Measurements from ENCODE around the gene BIN2. TPM values are rescaled to one million over a fixed set of nuclear protein-coding genes. Genes with fewer than 3 reads are reported as not detected.
A peak's percentile ranks its signal among the peaks of the same experiment; 100 is the strongest.

Gene BIN2
- total and polyA plus RNA-seq, 10 of the 15 experiments (the other 5 are each of a cell fraction or from before 2014, with no cell fraction given): 8.6 to 42.9 (median 32.1) TPM

GRCh38 chr12:51265024-51265423 is 59.0 kb downstream of the BIN2 start:
- CTCF ChIA-PET: interaction anchor here (4.5 kb wide), 1 partner anchor 13 kb away, joined by 29 read pairs; no protein-coding TSS in a partner anchor
- POLR2A ChIA-PET: no interaction called here
- Histone ChIP-seq H2AFZ (ENCODE audit: control insufficient read depth, low read depth, low read length) (no peak overlapping the region), H3K36me3 (ENCODE audit: control insufficient read depth in 2 of 2, insufficient read depth in 2 of 2, low read length in 1 of 2) (no peaks in the 10 kb centered on the region), H3K4me1 (ENCODE audit: control insufficient read depth, insufficient read depth, low read length) (no peaks in the 10 kb centered on the region), H3K9me3 (replicated peaks; ENCODE audit: control insufficient read depth, insufficient read depth, low read length) (no peaks in the 10 kb centered on the region), H3K27ac (ENCODE audit: control insufficient read depth, insufficient read depth) (no peak overlapping the region), H3K4me3 (no peak overlapping the region), H3K79me2 (ENCODE audit: control insufficient read depth, insufficient read depth, low read length) (no peaks in the 10 kb centered on the region), H3K9ac (ENCODE audit: control insufficient read depth, insufficient read depth, low read length) (no peak overlapping the region), H3K4me2 (ENCODE audit: control insufficient read depth, insufficient read depth) (no peak overlapping the region; the same call in 1 of the 2 replicates), H4K20me1 (ENCODE audit: control insufficient read depth, insufficient read depth) (no peaks in the 10 kb centered on the region), H3K27me3 (replicated peaks in 1 of 2; ENCODE audit: control insufficient read depth in 2 of 2, insufficient read depth in 2 of 2, low read length in 1 of 2) (peaks cover 1 to 6% of the 10 kb centered on the region in 2 experiments; a peak in 2 of 4 replicates)
- peak; percentile 83 for ATAC-seq
- RAD21 ChIA-PET (ENCODE audit: unreplicated experiment): no interaction called here
- no TSS peak for BruUV-seq (replicated peaks)
- peak; percentile 71 for FAIRE-seq
- SMC1A ChIA-PET (ENCODE audit: uncharacterized antibody, unreplicated experiment): interaction anchor here (4.2 kb wide), 1 partner anchor 75 kb away, joined by 56 read pairs; no protein-coding TSS in a partner anchor
- intact Hi-C loops (cut with micrococcal nuclease; ENCODE audit: unreplicated experiment) (no loop called here), in situ Hi-C loops (cut with MboI) (loop anchor here (5.0 kb wide), 1 partner anchor 77 kb away; no protein-coding TSS in a partner anchor)
- peak; percentile 24 for DNase-seq (ENCODE audit: low read depth, low spot score)
- TF ChIP-seq SRF (IDR thresholded peaks at IDR 0.05; ENCODE audit: low read depth in 2 of 2, low read length in 2 of 2): no peak
- no peak for TF ChIP-seq HDAC6 (IDR thresholded peaks at IDR 0.05; ENCODE audit: unreplicated experiment)
- TF ChIP-seq E2F8 (IDR thresholded peaks at IDR 0.05; ENCODE audit: low read depth, partially characterized antibody): no peak
- TF ChIP-seq POU2F2 (IDR thresholded peaks at IDR 0.05; ENCODE audit: borderline replicate concordance, low read depth, low read length): peak; percentile 72; the same call in 1 of the 3 replicates
- peak; percentile 75 for TF ChIP-seq RUNX3 (IDR thresholded peaks at IDR 0.05; ENCODE audit: low read length)
- TF ChIP-seq STAT3 (IDR thresholded peaks at IDR 0.05; ENCODE audit: low read depth, low read length): no peak
- TF ChIP-seq TCF7 (IDR thresholded peaks at IDR 0.05; ENCODE audit: borderline replicate concordance): 0 out of 2 replicates have a peak, but pooled peaks have one; percentile 27
- no peak for TF ChIP-seq ELK1 (IDR thresholded peaks at IDR 0.05; ENCODE audit: low read depth, low read length)
- no peak for TF ChIP-seq HDGF (IDR thresholded peaks at IDR 0.05)
- TF ChIP-seq ATF7 (IDR thresholded peaks at IDR 0.05; ENCODE audit: low read depth): peak; percentile 60
- peak in 1 of 2 experiments; percentile 43; a peak in 1 of 4 replicates for TF ChIP-seq IKZF2 (IDR thresholded peaks at IDR 0.05)
- TF ChIP-seq CREB1 (IDR thresholded peaks at IDR 0.05; ENCODE audit: low read depth): no peak
- peak; percentile 20; the same call in 1 of the 2 replicates for TF ChIP-seq DPF2 (IDR thresholded peaks at IDR 0.05)
- TF ChIP-seq MLLT1 (IDR thresholded peaks at IDR 0.05): 0 out of 2 replicates have a peak, but pooled peaks have one; percentile 37
- TF ChIP-seq MTA3 (IDR thresholded peaks at IDR 0.05; ENCODE audit: borderline replicate concordance, low read length): no peak
- TF ChIP-seq BCLAF1 (IDR thresholded peaks at IDR 0.05): no peak
- TF ChIP-seq SMARCA5 (IDR thresholded peaks at IDR 0.05): 0 out of 2 replicates have a peak, but pooled peaks have one; percentile 16
